ENCODE results near the gene EML6. TPM values are rescaled to one million over a fixed set of nuclear protein-coding genes. Genes with fewer than 3 reads are reported as not detected.

The EML6 gene
- total RNA-seq, 1 donor = 1.1 TPM

GRCh38 chr2:54862229-54862628 is 138.8 kb downstream of the EML6 start:
- H3K36me3 ChIP-seq (ENCODE audit: insufficient read depth, low read length) = no peaks in the 10 kb centered on the region
- no peak for TF ChIP-seq CTCF (IDR thresholded peaks at IDR 0.05; ENCODE audit: extremely low read depth, low read depth, low read length)
- no peak overlapping the region for H3K4me3 ChIP-seq (ENCODE audit: insufficient read depth, low read length)
- no peaks in the 10 kb centered on the region for H3K9me3 ChIP-seq (ENCODE audit: low read depth, low read length)
- no peaks in the 10 kb centered on the region for H3K79me2 ChIP-seq (ENCODE audit: insufficient read depth, low read length)
- H3K4me2 ChIP-seq (ENCODE audit: insufficient read depth, low read length) = no peak overlapping the region
- no peaks in the 10 kb centered on the region for H3K27me3 ChIP-seq (ENCODE audit: insufficient read depth, low read length)
- DNase-seq (ENCODE audit: insufficient read length, low spot score, missing footprints) = no peak
- H3K27ac ChIP-seq (ENCODE audit: low read depth, low read length) = no peak overlapping the region
- no peaks in the 10 kb centered on the region for H4K20me1 ChIP-seq (ENCODE audit: insufficient read depth, low read length)
- peaks cover 25% of the 10 kb centered on the region for H3K4me1 ChIP-seq (ENCODE audit: insufficient read depth, low read length)
- H2AFZ ChIP-seq (ENCODE audit: low read length) = no peak overlapping the region

- no peak overlapping the region for H3K4me2 ChIP-seq (ENCODE audit: insufficient read depth, low read length)
- TF ChIP-seq CTCF (IDR thresholded peaks at IDR 0.05; ENCODE audit: extremely low read depth, low read depth, low read length) = no peak
- H3K36me3 ChIP-seq (ENCODE audit: insufficient read depth, low read length) = no peaks in the 10 kb centered on the region
- no peaks in the 10 kb centered on the region for H4K20me1 ChIP-seq (ENCODE audit: insufficient read depth, low read length)
- no peaks in the 10 kb centered on the region for H3K79me2 ChIP-seq (ENCODE audit: insufficient read depth, low read length)
- no peak overlapping the region for H3K27ac ChIP-seq (ENCODE audit: low read depth, low read length)
- H3K4me1 ChIP-seq (ENCODE audit: insufficient read depth, low read length) = peaks cover 23% of the 10 kb centered on the region
- no peaks in the 10 kb centered on the region for H3K27me3 ChIP-seq (ENCODE audit: insufficient read depth, low read length)
- no peaks in the 10 kb centered on the region for H3K9me3 ChIP-seq (ENCODE audit: low read depth, low read length)
- H3K4me3 ChIP-seq (ENCODE audit: insufficient read depth, low read length) = no peak overlapping the region
- no peak for DNase-seq (ENCODE audit: insufficient read length, low spot score, missing footprints)
- no peak overlapping the region for H2AFZ ChIP-seq (ENCODE audit: low read length)
These were observed 139.3 kb downstream of the EML6 start for GRCh38 chr2:54862742-54863141.

GRCh38 chr2:54863660-54864059 is 140.2 kb downstream of the EML6 start:
- DNase-seq (ENCODE audit: insufficient read length, low spot score, missing footprints) = no peak
- Histone ChIP-seq H3K4me2 (ENCODE audit: insufficient read depth, low read length) (no peak overlapping the region), H3K36me3 (ENCODE audit: insufficient read depth, low read length) (no peaks in the 10 kb centered on the region), H3K9me3 (ENCODE audit: low read depth, low read length) (no peaks in the 10 kb centered on the region), H2AFZ (ENCODE audit: low read length) (no peak overlapping the region), H3K79me2 (ENCODE audit: insufficient read depth, low read length) (no peaks in the 10 kb centered on the region), H4K20me1 (ENCODE audit: insufficient read depth, low read length) (no peaks in the 10 kb centered on the region), H3K4me3 (ENCODE audit: insufficient read depth, low read length) (no peak overlapping the region), H3K27me3 (ENCODE audit: insufficient read depth, low read length) (no peaks in the 10 kb centered on the region), H3K4me1 (ENCODE audit: insufficient read depth, low read length) (peaks cover 15% of the 10 kb centered on the region), H3K27ac (ENCODE audit: low read depth, low read length) (no peak overlapping the region)
- TF ChIP-seq CTCF (IDR thresholded peaks at IDR 0.05; ENCODE audit: extremely low read depth, low read depth, low read length) = no peak

- Histone ChIP-seq H3K79me2 (ENCODE audit: insufficient read depth, low read length) (no peaks in the 10 kb centered on the region), H4K20me1 (ENCODE audit: insufficient read depth, low read length) (no peaks in the 10 kb centered on the region), H2AFZ (ENCODE audit: low read length) (no peak overlapping the region), H3K4me2 (ENCODE audit: insufficient read depth, low read length) (no peak overlapping the region), H3K36me3 (ENCODE audit: insufficient read depth, low read length) (no peaks in the 10 kb centered on the region), H3K9me3 (ENCODE audit: low read depth, low read length) (no peaks in the 10 kb centered on the region), H3K4me3 (ENCODE audit: insufficient read depth, low read length) (no peak overlapping the region), H3K4me1 (ENCODE audit: insufficient read depth, low read length) (peaks cover 15% of the 10 kb centered on the region), H3K27ac (ENCODE audit: low read depth, low read length) (no peak overlapping the region), H3K27me3 (ENCODE audit: insufficient read depth, low read length) (no peaks in the 10 kb centered on the region)
- no peak for TF ChIP-seq CTCF (IDR thresholded peaks at IDR 0.05; ENCODE audit: extremely low read depth, low read depth, low read length)
- DNase-seq (ENCODE audit: insufficient read length, low spot score, missing footprints) = no peak
These were observed 140.6 kb downstream of the EML6 start for GRCh38 chr2:54864096-54864495.
